ENCODE data around the gene PPP1R12B. TPM values are rescaled to one million over a fixed set of nuclear protein-coding genes. Genes with fewer than 3 reads are reported as not detected.

PPP1R12B gene, protein sequence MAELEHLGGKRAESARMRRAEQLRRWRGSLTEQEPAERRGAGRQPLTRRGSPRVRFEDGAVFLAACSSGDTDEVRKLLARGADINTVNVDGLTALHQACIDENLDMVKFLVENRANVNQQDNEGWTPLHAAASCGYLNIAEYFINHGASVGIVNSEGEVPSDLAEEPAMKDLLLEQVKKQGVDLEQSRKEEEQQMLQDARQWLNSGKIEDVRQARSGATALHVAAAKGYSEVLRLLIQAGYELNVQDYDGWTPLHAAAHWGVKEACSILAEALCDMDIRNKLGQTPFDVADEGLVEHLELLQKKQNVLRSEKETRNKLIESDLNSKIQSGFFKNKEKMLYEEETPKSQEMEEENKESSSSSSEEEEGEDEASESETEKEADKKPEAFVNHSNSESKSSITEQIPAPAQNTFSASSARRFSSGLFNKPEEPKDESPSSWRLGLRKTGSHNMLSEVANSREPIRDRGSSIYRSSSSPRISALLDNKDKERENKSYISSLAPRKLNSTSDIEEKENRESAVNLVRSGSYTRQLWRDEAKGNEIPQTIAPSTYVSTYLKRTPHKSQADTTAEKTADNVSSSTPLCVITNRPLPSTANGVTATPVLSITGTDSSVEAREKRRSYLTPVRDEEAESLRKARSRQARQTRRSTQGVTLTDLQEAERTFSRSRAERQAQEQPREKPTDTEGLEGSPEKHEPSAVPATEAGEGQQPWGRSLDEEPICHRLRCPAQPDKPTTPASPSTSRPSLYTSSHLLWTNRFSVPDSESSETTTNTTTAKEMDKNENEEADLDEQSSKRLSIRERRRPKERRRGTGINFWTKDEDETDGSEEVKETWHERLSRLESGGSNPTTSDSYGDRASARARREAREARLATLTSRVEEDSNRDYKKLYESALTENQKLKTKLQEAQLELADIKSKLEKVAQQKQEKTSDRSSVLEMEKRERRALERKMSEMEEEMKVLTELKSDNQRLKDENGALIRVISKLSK
- 100 to 1,000 TPM; 197 to 386 (median 303) TPM for total RNA-seq

DNA sequence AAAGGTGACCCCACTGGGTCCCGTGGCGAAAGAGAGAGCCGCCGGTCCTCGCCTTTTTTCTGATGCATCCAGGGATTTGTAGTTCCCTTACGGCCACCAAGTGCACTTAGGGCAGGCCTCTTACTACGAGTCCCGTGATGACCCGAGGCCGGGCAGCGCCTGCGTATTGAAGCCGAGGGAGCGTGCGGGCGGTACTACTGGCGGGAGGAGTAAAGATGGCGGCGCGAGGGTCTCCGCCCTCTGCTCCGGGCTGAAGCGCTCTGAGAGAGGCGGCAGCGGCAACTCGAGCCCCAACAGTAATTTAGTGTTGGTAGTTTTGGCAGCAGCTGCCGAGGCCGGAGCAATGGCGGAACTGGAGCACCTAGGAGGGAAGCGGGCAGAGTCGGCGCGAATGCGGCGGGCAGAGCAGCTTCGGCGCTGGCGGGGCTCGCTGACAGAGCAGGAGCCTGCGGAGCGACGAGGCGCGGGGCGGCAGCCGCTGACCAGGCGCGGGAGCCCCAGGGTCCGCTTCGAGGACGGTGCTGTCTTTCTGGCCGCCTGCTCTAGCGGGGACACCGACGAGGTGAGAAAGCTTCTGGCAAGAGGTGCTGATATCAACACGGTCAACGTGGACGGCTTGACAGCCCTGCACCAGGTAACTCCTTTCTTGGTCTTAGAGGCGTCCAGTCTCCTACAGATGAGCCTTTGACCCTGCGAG lies at the start of gene PPP1R12B:
Gene PPP1R12B, plus strand, starts transcription at position 191 of the 697 bp plus-strand sequence. Its CDS starts 153 bp downstream, at position 344.
- no peaks in the 10 kb centered on the region for H3K4me1 ChIP-seq
- intact Hi-C loops (cut with DNase I; ENCODE audit: low total_unique reads) = loop anchor here (10.0 kb wide), 1 partner anchor 256 kb away; no protein-coding TSS in a partner anchor
- H3K4me3 ChIP-seq = peak within 1 kb of the TSS; percentile 63 to 98
- H3K36me3 ChIP-seq = no peaks in the 10 kb centered on the region
- peak within 1 kb of the TSS; percentile 77 to 87 for H3K27ac ChIP-seq
- TF ChIP-seq, protein P1, sequence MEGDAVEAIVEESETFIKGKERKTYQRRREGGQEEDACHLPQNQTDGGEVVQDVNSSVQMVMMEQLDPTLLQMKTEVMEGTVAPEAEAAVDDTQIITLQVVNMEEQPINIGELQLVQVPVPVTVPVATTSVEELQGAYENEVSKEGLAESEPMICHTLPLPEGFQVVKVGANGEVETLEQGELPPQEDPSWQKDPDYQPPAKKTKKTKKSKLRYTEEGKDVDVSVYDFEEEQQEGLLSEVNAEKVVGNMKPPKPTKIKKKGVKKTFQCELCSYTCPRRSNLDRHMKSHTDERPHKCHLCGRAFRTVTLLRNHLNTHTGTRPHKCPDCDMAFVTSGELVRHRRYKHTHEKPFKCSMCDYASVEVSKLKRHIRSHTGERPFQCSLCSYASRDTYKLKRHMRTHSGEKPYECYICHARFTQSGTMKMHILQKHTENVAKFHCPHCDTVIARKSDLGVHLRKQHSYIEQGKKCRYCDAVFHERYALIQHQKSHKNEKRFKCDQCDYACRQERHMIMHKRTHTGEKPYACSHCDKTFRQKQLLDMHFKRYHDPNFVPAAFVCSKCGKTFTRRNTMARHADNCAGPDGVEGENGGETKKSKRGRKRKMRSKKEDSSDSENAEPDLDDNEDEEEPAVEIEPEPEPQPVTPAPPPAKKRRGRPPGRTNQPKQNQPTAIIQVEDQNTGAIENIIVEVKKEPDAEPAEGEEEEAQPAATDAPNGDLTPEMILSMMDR (IDR thresholded peaks at IDR 0.05) = no peak
- peak; percentile 45 to 53 for TF ChIP-seq POLR2A (IDR thresholded peaks at IDR 0.05)
- peak; percentile 96 to 98 for DNase-seq
- no peaks in the 10 kb centered on the region for H3K27me3 ChIP-seq
- H3K9me3 ChIP-seq = no peaks in the 10 kb centered on the region

DNA sequence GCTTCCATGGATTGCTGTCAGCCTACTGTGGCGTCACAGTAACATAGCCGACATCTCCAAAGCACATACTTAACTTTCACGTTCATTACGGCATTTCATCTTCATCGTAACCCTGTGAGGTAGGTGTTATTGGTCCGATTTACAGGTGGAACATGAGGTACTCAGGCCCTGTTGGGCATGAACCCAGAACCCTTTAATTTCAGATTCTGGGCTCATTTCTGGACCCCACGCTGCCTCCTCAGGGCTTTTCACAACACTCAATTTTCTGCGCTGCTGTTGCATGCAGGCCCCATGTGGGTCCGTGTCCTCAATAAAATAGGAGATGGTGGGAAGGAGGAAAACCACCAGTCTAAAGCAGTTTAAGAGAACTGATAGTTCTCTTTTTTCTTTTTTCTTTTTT lies 46.3 kb upstream of the PPP1R12B start:
- H3K4me1 ChIP-seq = no peaks in the 10 kb centered on the region
- no peaks in the 10 kb centered on the region for H3K36me3 ChIP-seq
- H3K9me3 ChIP-seq = no peaks in the 10 kb centered on the region
- H3K27ac ChIP-seq = no peak overlapping the region
- no peak overlapping the region for H3K4me3 ChIP-seq
- TF ChIP-seq, protein P1 (IDR thresholded peaks at IDR 0.05) = no peak
- TF ChIP-seq POLR2A (IDR thresholded peaks at IDR 0.05) = no peak
- no peaks in the 10 kb centered on the region for H3K27me3 ChIP-seq
- DNase-seq = no peak
- intact Hi-C loops (cut with DNase I; ENCODE audit: low total_unique reads) = no loop called here

DNA sequence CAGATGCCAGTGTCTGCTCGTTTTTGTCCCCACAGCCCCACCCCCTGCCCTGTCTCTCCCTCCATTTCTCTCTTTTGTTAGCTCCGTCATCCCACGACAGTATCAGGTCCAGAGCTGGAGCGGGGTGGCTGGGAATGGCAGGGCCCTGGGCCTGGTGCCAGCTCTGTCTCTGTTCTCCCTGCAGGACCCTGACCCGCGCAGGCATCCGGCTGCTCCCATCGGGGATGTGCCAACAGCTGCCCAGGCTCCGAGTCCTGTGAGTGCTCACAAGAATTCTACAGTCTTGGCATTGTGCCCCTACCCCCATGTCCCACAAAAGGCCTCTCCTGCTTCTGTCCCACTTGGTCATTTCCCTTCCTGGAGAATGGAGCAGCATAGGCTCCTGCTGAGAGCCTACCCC lies 44.1 kb upstream of the PPP1R12B start:
- H3K4me3 ChIP-seq = no peak overlapping the region
- intact Hi-C loops (cut with DNase I; ENCODE audit: low total_unique reads) = no loop called here
- H3K4me1 ChIP-seq = no peaks in the 10 kb centered on the region
- no peak overlapping the region for H3K27ac ChIP-seq
- DNase-seq = no peak
- no peaks in the 10 kb centered on the region for H3K36me3 ChIP-seq
- H3K9me3 ChIP-seq = no peaks in the 10 kb centered on the region
- no peak for TF ChIP-seq POLR2A (IDR thresholded peaks at IDR 0.05)
- TF ChIP-seq, protein P1 (IDR thresholded peaks at IDR 0.05) = no peak
- no peaks in the 10 kb centered on the region for H3K27me3 ChIP-seq

DNA sequence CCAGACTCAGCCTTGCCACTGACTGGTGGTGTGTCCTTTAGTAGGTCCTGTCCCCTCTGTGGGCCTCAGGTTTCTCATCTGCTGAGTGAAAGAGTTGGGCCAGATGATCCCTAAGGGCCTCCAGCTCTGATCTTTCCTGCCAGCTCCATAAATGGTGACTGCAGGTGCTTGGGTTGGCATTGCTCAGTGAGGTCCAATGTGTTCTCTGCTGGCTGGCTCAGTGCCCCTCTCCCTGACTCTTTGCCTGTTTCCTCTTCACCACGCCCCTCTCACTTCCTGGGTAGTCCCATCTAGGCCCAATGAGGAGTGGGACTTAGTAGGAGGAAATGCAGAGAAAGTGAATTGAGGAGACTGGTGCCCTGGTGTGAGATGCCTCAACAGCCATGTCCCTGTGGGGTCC lies 43.3 kb upstream of the PPP1R12B start:
- intact Hi-C loops (cut with DNase I; ENCODE audit: low total_unique reads) = no loop called here
- no peak overlapping the region for H3K27ac ChIP-seq

More for the DNA sequence above, 43.3 kb upstream of the PPP1R12B start:
- Histone ChIP-seq H3K4me1 (no peaks in the 10 kb centered on the region), H3K9me3 (no peaks in the 10 kb centered on the region), H3K4me3 (no peak overlapping the region), H3K36me3 (no peaks in the 10 kb centered on the region), H3K27me3 (no peaks in the 10 kb centered on the region)
- TF ChIP-seq, protein P1 (IDR thresholded peaks at IDR 0.05) = no peak
- TF ChIP-seq POLR2A (IDR thresholded peaks at IDR 0.05) = no peak
- no peak for DNase-seq

All from uterus (tissue), 4 donors.